ENCODE data around the gene ACTN1. TPM values are rescaled to one million over a fixed set of nuclear protein-coding genes. Genes with fewer than 3 reads are reported as not detected.
A peak's percentile ranks its signal among the peaks of the same experiment; 100 is the strongest.

Gene ACTN1
- total RNA-seq, 1 donor from 2014 or later = 130 TPM

- H3K36me3 Mint-ChIP-seq (ENCODE audit: low read depth, unreplicated experiment) = peaks cover 10% of the 10 kb centered on the region
- peak overlapping the region; percentile 71 for H3K27ac Mint-ChIP-seq (ENCODE audit: unreplicated experiment)
- no peak overlapping the region for H3K4me3 Mint-ChIP-seq (ENCODE audit: unreplicated experiment)
- H3K27me3 Mint-ChIP-seq (ENCODE audit: unreplicated experiment) = peaks cover 4% of the 10 kb centered on the region
- no peak for DNase-seq (ENCODE audit: low spot score)
- no peaks in the 10 kb centered on the region for H3K9me3 Mint-ChIP-seq (ENCODE audit: unreplicated experiment)
- TF ChIP-seq CTCF (IDR thresholded peaks at IDR 0.05; ENCODE audit: unreplicated experiment) = no peak
- peaks cover 50% of the 10 kb centered on the region for H3K4me1 Mint-ChIP-seq (ENCODE audit: unreplicated experiment)
Measured at GRCh38 chr14:68952531-68953195, 26.4 kb downstream of the ACTN1 start.

- TF ChIP-seq CTCF (IDR thresholded peaks at IDR 0.05; ENCODE audit: unreplicated experiment) = no peak
- Mint-ChIP-seq H3K4me3 (ENCODE audit: unreplicated experiment) (no peak overlapping the region), H3K27ac (ENCODE audit: unreplicated experiment) (no peak overlapping the region), H3K4me1 (ENCODE audit: unreplicated experiment) (peaks cover 47% of the 10 kb centered on the region), H3K9me3 (ENCODE audit: unreplicated experiment) (no peaks in the 10 kb centered on the region), H3K36me3 (ENCODE audit: low read depth, unreplicated experiment) (peaks cover 10% of the 10 kb centered on the region), H3K27me3 (ENCODE audit: unreplicated experiment) (peaks cover 4% of the 10 kb centered on the region)
- no peak for DNase-seq (ENCODE audit: low spot score)
Measured at GRCh38 chr14:68951800-68952530, 27.1 kb downstream of the ACTN1 start.

GRCh38 chr14:68951035-68951797 lies 27.9 kb downstream of the ACTN1 start:
- peak overlapping the region; percentile 67 for H3K27ac Mint-ChIP-seq (ENCODE audit: unreplicated experiment)
- no peak for TF ChIP-seq CTCF (IDR thresholded peaks at IDR 0.05; ENCODE audit: unreplicated experiment)
- H3K36me3 Mint-ChIP-seq (ENCODE audit: low read depth, unreplicated experiment) = peaks cover 10% of the 10 kb centered on the region
- peaks cover 4% of the 10 kb centered on the region for H3K27me3 Mint-ChIP-seq (ENCODE audit: unreplicated experiment)
- H3K4me3 Mint-ChIP-seq (ENCODE audit: unreplicated experiment) = no peak overlapping the region
- no peaks in the 10 kb centered on the region for H3K9me3 Mint-ChIP-seq (ENCODE audit: unreplicated experiment)
- peaks cover 47% of the 10 kb centered on the region for H3K4me1 Mint-ChIP-seq (ENCODE audit: unreplicated experiment)
- no peak for DNase-seq (ENCODE audit: low spot score)

- Mint-ChIP-seq H3K36me3 (ENCODE audit: low read depth, unreplicated experiment) (peaks cover 8% of the 10 kb centered on the region), H3K4me1 (ENCODE audit: unreplicated experiment) (peaks cover 39% of the 10 kb centered on the region), H3K4me3 (ENCODE audit: unreplicated experiment) (no peak overlapping the region), H3K27ac (ENCODE audit: unreplicated experiment) (no peak overlapping the region), H3K9me3 (ENCODE audit: unreplicated experiment) (no peaks in the 10 kb centered on the region), H3K27me3 (ENCODE audit: unreplicated experiment) (peaks cover 7% of the 10 kb centered on the region)
- no peak for TF ChIP-seq CTCF (IDR thresholded peaks at IDR 0.05; ENCODE audit: unreplicated experiment)
- DNase-seq (ENCODE audit: low spot score) = no peak
Measured at GRCh38 chr14:68950111-68950510, 29.0 kb downstream of the ACTN1 start.
